DMS79 (cell line): ENCODE data around the gene MTOR.

ENCODE experiments used
- DNase-seq: peaks from one replicate; lab custom pipeline; 2025; lab: John Stamatoyannopoulos, UW

The MTOR gene

DNA sequence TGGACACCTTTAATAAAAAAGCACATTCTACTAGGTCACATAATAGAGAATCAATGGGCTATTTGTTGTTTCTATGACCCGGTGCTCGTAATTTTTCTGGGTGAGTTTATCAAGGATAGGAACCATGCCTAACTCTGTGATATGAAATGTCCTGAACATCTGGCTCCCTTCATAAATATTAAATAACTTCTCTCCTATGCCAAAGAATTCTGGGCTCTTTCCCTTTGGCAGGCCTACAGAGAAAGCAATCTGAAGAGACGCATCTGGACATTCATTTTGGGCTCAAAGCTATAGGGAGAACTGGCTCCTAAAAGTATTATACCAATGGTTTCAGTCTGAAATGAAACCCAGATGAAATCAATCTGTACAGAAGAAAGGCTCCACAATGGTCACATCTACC lies 112.0 kb downstream of the MTOR start:
- DNase-seq = no peak

DNA sequence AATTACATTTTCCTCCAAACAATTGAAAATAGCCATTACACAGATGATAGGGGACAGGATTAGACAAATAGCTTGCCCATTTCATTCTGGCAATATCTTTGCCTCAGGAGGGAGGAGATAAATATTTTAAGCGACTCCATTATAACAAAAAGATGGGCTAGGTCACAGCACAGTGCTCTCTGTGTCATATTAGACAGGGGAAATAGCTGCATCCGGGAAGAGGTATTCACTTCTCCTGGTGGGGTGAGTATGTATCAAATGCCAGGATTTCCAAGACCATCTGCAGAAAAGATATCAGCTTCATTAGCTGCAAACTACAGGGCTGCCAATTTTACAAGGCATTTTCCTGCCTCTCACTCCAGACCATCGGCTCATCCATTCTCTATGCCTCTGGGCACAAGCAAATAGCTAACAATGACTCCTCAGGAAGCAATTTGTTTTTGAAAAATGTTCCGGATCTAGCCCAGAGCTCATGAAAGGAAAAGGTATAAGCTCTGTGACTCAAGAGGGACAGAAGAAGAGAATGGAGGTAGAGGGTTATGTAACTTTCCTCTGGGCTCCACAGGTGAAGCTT lies 115.1 kb downstream of the MTOR start:
- no peak for DNase-seq

GRCh38 chr1:11145741-11146140 lies 116.6 kb downstream of the MTOR start:
- DNase-seq = no peak

DNA sequence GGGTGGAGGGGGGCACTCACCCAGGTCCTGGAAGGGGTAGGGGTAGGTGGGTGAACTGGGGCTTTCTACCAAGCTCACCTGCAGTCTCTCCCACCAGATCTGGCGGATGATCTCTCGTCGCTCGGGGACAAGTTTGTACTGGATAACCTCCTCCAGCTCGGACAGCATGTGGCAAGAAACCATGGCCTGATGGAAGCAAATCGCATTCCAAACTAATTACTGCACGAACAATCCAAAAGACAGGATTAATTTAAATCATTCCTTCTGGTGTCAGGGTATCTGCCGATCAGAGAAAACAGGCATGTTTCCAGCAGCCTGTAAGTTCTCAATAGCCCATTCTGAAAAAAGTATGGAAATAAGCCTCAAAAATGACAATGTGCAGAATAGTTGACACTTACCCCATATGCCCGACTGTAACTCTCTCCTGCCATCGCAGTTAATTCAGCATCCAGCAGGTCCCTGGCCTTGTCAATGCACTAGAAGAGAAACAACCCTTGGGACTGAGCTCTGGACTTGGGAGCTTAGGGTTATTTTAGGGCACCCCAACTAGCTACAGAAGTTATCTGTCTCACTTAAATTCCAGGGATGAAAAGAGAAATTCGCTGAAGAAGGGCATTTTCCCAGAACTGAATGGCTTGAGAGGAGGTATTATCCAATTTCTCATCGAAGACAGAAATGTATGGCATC lies 117.6 kb downstream of the MTOR start:
- DNase-seq = no peak

- no peak for DNase-seq
These were observed 118.4 kb downstream of the MTOR start for GRCh38 chr1:11143907-11144306.

GRCh38 chr1:11143401-11143800 lies 119.0 kb downstream of the MTOR start:
- DNase-seq = no peak

DNA sequence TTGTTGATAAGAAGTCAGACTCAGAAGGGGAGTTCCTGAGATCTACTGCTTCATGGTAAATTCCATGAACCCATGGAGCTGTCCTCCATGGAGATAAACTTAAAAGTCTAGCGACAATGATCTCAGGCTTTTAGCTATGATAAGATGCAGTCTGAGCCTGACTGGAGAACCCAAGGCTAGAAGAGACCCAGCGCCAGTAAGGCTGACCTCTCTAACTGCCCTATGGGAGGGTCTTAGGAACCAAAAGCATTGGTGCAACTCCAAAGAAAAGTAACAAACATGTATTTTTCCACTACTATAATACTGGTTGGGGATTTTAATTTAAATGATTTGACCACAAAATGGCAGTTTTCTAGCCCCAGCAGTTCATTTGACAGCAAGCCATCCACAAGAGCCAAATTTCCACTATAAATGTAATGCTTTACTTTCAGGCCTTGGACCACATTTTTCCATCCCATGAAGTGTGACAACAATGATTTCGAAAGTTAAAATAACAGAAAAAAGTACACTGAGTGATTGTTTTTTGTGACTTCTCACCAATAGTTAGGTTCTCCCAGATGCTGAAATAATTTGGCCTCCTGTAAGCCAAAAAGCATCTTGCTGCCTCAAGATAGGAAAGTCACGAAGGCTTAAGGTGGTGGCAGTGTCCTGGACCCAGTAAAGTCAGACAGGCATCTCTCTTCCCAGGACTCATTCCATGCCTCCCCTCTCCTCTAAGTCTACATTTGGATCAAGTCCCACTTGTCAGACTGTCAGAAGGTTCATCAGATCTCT lies 119.5 kb downstream of the MTOR start:
- DNase-seq = no peak

- no peak for DNase-seq
These were observed 123.4 kb downstream of the MTOR start for GRCh38 chr1:11138952-11139351.

GRCh38 chr1:11138029-11138428 lies 124.3 kb downstream of the MTOR start:
- no peak for DNase-seq

GRCh38 chr1:11134898-11135266 lies 127.5 kb downstream of the MTOR start:
- DNase-seq = no peak

GRCh38 chr1:11134251-11134897 lies 128.0 kb downstream of the MTOR start:
- DNase-seq = peak; percentile 29

GRCh38 chr1:11132563-11133293 lies 129.6 kb downstream of the MTOR start:
- no peak for DNase-seq

DNA sequence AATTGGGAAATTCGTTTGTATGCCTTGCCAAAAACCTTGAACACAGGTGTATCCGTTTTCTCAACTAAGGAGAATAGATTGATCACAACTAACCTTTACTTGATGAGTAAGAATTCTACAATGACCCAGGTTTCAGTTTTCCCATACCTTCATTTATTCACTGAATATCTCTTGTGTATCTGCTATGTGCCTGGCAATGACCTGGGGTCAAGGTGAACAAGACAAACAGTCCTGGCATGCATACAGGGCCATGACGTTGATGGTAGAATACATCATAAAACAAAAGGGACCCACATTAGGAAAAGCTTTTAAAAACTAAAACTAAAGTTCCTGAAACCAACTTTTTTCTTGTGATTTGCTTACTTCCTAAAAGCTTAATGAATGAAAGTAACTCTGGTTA lies 130.5 kb downstream of the MTOR start:
- DNase-seq = no peak

- no peak for DNase-seq
These were observed 131.9 kb downstream of the MTOR start for GRCh38 chr1:11130406-11130805.

DNA sequence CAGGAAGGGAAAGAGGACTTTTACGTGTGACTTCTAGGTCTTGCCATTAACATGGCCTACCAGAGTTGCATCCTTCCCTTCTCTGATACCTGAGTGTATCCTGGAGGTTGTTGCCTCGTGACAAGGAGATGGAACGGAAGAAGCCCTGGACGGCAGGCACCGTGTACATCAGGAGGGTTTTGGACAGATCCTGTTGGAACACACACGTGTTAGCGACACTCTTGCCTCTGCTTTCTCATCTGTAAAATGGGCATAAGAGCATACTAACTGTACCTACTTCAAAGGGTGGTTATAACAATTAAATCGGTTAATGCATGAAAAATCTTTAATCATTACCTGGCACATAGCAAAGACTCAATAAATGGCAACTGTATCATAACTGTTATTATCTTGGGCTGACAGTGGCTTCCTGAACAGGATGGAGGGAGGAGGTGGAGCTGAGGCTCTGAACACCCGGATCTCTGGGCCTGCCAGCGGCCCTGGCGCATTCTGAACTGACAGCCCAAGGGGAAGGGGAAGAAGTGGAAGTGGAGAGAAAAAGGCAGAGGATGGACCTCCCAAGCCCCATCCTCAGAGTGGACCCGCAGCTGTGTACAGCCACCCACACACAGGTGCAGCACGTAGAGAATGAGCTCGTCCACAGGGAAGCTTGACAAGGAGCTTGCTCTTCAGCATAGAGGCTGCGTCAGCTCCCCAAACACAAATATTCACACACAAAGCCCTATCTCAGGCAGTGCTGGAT lies 132.5 kb downstream of the MTOR start:
- no peak for DNase-seq

- DNase-seq = no peak
These were observed 135.8 kb downstream of the MTOR start for GRCh38 chr1:11126569-11126968.

DNA sequence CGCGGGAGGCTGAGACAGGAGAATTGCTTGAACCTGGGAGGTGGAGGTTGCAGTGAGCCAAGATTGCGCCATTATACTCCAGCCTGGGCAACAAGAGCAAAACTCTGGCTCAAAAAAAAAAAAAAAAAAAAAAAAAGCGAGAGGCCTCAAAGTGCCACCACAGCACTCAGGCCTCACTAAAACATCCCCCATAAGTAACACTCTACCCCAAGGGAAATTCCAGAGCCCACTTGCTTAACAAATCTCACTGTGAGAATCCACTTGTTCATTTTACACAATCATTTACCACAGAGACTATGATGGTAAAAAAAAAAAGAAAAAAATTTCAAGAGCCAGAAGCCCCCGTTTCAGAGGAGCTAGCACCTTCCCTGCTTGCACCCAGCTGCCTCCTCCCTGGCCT lies 136.4 kb downstream of the MTOR start:
- DNase-seq = no peak

DNA sequence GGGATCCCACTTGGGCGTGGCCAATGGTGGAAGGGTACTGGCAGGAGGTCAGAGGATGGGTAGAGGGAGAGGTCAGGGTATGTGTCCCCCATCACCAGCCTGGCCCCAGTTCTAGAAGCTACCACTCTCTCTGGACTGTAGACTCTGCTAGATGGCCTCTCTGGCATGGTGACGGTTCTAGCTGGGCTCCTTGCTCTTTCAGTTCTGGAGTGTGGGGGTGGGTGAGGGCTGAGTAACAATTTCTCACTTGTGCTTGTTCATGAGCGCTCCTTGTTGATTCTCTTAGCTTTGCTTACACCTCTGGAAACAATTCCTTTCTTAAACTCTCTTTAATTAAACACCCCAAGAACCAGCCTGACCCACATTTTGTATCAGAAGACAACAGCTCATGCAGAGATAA lies 137.4 kb downstream of the MTOR start:
- no peak for DNase-seq

- DNase-seq = no peak
These were observed 146.0 kb downstream of the MTOR start for GRCh38 chr1:11116318-11116717.

- DNase-seq = no peak
These were observed 147.4 kb downstream of the MTOR start for GRCh38 chr1:11114966-11115365.

DNA sequence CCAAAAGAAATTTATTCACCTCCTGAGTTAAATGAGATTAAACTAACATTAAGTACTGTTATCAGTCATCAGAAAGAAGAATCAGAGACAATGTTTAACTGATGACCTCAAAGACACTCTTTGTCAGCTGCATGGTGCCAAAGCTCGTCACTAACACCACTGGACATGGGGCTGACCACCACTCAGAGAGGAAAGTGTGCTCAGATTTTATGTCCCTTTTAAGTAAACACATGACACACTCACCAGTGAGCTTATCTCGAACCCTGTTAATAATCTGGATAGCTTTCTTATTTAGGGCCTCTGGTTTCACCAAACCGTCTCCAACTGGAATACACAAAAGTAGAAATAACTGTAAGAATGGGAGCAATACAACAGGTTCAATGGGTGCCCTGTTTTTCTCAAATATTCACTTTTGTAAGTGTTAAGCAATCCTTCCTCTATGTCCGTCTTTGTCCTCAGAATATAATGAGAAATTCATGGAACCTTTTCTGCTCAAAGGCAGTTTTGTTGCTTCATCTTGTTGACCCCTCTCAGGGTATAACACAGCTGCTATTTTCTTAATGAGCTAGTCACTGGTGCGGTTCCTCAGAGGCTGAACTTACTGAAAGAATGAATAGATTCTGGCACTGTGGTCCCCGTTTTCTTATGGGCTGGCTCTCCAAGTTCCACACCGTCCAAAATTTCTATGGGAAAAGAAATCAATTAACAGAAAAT lies 153.1 kb downstream of the MTOR start:
- no peak for DNase-seq
